Activated CD8-positive, alpha-beta memory T cell treated with anti-CD3 and anti-CD28 coated beads, Interleukin-2, amount 50 U/mL, for 1 hour (primary cell): Measurements from ENCODE around the gene ADCK1.
"Not testable (repeated sequence)": the region's sequence is repeated elsewhere in the genome, so short reads cannot be mapped to it uniquely, and the experiment has no call there.

Experiments used
- DNase-seq: peaks from one replicate; pipeline ENCODE4 v3.0.0-alpha.2; 2020; ENCODE audit errors: extremely low read depth

The ADCK1 gene

DNA sequence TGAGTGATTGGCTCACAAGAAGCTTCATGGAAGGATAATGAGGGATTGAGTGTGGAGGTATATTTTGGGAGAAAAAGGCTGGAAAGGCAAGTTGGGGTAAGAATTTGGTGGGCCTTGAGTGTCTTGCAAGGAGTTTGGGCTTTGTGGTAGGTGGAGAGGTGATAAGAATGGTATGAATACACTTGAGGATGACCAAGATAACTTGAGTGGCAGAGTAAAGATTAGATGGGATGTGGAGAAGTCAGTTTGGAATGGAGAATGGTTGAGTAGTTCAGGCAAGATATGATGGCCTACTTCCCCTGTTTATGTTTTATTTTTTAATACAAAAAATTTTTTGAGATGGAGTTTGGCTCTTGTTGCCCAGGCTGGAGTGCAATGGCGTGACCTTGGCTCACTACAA, 9.1 kb downstream of the ADCK1 start:
- no peak for DNase-seq

- no peak for DNase-seq
Observed at GRCh38 chr14:77812028-77812427, 12.1 kb downstream of the ADCK1 start.

- DNase-seq: not testable (repeated sequence)
Observed at GRCh38 chr14:77812682-77813081, 12.8 kb downstream of the ADCK1 start.

- no peak for DNase-seq
Observed at GRCh38 chr14:77822307-77822706, 22.4 kb downstream of the ADCK1 start.

DNA sequence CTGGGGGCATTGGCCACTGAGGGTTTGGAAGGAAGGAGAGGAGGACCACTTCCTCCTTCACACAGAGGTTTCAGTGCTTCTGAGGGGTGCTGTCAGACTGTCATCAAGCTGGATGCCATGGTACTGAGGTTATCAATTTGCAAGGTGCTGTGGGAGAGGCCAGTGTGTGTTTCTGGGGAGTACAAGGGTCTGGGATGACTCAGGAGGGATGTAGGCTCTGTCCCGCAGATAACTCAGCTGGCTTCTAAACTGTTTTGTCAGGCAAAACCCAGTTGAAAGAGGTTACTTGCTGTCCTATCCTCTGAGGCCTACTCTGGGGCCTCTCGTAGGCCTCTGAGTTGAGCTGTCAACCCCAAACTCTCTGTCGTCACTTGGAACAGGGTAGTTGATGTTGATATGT, 22.8 kb downstream of the ADCK1 start:
- no peak for DNase-seq

DNA sequence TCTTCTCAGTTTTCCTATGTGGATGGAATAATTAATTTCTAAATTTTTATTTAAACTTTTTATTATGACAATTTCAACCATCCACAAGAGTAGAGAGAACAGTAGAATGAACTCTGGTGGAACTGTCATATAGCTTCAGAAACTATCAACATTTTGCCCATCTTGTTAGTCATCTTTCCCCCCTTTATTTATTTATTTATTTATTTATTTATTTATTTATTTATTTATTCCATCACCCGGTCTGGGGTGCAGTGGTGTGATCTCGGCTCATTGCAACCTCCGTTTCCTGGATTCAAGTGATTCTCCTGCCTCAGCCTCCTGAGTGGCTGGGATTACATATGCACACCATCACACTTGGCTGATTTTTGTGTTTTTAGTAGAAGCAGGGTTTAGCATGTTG, 23.5 kb downstream of the ADCK1 start:
- DNase-seq: no peak

DNA sequence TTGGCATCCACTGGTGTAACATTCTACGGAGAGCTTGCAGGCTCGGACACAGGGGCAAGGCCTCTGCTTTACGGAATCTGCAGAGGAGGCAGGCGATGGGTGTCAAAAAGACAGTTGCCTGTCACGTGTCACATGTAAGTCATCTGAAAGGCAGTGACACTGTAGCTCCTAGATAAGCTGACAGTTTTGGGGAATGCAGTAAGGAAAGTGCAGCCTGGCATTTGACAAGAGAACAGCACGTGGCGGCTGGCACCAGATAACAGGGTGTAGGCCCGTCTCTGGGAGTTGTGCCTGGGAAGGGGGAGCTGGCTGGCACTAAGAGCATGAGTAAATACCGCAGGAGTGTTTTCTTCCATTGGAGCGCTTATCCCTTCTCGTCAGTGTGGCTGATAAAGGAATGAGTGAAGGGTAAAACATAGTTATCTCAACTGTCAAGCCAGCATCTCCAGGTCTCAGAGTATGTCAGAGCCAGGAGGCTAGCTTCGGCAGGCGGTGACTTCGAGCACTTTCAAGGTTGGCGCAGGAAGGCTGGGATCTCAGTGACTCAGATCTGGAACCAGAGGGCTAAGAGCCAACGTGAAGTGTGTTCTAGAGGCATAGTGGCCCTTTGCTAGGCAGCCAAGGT, 26.1 kb downstream of the ADCK1 start:
- no peak for DNase-seq

DNA sequence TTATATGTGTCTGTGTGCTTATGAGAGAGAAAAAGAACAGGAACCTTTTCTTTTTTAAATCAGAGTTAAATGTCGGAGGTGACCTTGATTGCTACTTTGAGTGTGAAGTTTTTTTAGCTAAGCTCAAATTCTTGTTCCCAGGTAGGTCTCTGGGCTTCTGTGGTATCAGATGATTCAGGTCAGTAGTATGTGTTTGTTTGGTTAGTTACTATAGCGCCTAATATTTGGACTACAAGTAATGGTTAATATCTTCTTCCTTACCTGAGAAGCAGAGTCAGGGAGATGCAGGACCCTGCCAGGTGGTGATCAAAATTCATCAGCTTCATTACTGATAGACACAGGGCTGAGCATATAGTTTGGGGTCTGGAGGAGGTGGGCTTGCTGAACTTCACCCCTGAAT, 30.8 kb downstream of the ADCK1 start:
- no peak for DNase-seq

- DNase-seq: no peak
Observed at GRCh38 chr14:77832297-77832696, 32.4 kb downstream of the ADCK1 start.

- DNase-seq: no peak
Observed at GRCh38 chr14:77837926-77838325, 38.0 kb downstream of the ADCK1 start.

GRCh38 chr14:77838831-77839511, 39.1 kb downstream of the ADCK1 start:
- no peak for DNase-seq

DNA sequence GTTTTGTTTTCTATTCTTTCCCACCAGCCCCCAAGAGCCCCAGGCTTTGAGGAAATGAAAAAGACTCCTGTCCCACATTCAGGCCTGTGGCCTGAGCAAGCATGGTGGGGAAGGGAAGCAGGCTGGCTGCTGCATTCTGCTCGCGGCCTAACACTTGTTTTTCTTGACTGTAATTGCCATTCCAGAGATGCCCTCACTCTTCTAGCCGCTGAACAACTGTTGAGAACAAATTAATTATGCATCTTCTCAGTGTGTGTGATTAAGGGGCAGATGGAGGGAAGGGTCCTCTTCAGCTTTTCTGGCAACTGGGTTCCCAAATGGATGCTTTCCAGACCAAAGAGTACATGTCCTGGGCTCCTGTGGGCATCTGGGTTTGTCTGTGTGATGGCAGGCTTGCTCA, 43.3 kb downstream of the ADCK1 start:
- DNase-seq: no peak

GRCh38 chr14:77843651-77844050, 43.7 kb downstream of the ADCK1 start:
- no peak for DNase-seq

DNA sequence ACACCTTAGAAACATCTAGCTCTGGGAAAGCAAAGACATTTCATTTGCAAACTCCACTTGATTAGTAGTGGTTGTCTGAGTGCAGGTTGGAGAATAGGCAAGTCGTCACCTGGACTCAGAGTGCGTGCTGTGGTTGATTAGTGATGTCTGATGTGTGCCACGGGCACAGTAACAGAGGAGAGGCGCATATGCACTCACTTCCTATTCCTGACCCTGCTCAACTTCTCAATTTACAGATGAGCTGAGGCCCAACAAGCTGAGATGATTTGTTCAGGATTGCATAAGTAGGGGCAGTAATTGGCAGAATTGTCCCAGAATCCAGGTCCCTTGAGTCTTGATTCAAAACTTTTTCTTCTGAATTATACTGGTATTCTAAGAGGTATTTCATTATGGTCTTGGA, 44.9 kb downstream of the ADCK1 start:
- DNase-seq: no peak

DNA sequence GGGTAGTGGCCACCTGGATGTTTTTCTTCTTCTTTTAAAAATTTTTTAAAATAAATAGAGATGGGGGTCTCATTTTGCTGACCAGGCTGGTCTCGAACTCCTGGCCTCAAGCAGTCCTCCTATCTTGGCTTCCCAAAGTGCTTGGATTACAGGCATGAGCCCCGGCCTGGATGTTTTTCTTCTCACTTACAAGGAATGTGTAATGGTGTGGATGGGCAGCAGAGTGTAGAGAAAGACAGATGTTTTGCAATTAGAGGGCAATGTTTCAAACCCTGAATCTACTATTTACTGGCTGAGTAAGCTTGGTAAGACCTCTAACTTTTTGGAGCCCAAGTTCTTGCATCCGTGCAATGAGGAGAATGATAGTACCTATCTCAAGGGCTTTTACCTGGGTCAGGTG, 48.1 kb downstream of the ADCK1 start:
- DNase-seq: no peak

DNA sequence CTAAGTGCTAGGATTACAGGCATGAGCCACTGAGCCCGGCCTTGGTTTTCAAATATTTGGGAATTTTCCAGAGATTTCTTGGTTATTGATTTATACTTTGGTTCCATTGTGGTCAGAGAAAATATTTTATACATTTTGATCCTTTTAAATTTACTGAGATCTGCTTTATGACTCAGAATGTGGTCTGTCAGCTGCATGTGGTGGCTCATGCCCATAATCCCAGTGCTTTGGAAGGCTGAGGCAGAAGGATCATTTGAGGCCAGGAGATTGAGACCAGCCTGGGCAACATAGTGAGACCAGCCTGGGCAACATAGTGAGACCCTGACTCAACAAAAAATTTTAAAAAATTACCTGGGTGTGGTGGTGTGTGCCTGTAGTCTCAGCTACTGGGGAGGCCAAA, 49.8 kb downstream of the ADCK1 start:
- no peak for DNase-seq

DNA sequence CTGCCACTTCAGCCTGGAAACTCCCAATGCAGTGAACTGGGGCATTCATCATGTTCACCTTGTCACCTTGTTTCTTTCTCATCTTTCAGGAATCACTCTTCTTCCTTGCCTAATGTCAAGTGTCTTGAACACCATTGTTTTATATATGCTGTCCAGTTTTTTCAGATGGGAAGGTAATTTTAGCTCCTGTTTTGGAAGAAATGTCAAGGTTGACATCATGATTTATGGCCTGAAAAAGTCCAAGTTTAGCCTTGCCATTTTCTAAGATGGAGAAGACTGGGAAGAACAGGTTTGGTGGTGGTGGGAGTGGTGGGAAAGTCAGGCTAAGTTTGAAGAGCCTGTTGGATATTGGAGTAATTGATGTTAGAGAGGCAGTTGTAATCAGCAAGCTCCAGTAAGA, 54.0 kb downstream of the ADCK1 start:
- no peak for DNase-seq

GRCh38 chr14:77856941-77857340, 57.0 kb downstream of the ADCK1 start:
- no peak for DNase-seq

DNA sequence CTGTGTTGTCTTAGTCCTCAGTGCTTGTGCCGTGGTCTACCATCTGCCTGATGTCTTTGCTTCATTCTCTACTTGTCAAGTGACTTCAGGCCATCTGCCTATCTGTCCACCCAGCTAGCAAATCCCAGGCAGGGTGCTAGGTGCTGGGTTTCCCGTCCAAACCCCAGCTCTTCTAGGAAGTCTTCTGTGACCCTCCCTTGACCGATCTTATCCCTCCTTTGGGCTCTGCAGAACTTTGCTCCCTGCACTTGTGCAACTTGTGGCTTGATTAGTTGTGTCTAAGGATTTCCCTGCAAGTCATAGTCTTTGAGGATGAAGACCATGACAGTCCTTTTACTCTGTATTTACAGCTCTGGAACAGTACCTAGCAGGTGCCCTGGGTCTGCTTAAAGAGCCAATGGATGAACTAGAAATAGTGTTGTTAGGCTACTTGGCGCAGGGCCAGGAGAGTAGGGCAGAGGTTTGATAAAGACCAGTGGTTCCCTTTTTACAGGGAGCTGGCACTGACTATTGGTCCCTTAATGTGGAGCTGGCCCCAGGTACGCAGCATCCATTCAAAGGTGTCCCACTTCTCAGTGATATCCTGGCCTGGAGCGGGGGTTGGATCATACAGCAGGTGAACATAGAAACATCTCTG, 60.1 kb downstream of the ADCK1 start:
- DNase-seq: no peak

GRCh38 chr14:77861201-77861600, 61.3 kb downstream of the ADCK1 start:
- DNase-seq: no peak

DNA sequence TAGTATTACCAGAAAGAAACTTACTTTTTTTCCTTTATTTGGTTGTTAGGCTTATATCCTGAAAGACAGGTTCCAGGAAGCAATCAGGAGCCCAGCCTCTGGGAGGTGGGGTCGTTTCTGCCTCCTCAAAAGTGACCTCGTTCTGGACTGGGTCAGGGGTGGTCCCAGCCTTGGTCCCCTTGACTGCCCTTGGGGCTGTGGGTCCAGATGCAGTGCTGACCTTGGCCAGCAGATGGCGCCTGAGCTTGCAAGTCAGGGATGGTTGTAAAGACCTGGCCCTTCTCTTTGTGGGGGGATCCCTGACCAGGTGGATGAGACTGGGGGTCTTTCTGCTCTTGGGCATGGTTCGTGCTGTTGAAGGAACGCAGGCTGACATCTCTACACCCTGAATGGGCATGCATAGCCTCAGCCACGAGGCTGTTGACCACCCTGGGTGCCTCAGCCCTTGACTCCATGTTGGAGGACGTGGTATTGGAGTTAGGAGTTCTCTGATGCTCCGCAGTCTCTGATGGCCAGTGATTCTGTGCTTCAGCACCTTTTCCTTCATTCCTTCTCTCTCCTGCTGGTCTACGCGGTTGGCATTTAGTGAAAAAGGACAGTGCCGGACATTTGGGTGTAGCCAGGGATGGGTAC, 62.4 kb downstream of the ADCK1 start:
- peak; percentile 13 for DNase-seq

GRCh38 chr14:77864085-77864484, 64.2 kb downstream of the ADCK1 start:
- DNase-seq: no peak

GRCh38 chr14:77864580-77864979, 64.7 kb downstream of the ADCK1 start:
- no peak for DNase-seq
